Measurements from ENCODE around the gene IDH1.

- TF ChIP-seq CTCF (conservative IDR thresholded peaks at IDR 0.05; ENCODE audit: low read length), result no peak
- no peak for TF ChIP-seq EZH2phosphoT487 (IDR thresholded peaks at IDR 0.05; ENCODE audit: borderline replicate concordance, low read depth, low read length)
Measured at GRCh38 chr2:208210688-208211451, 44.0 kb downstream of the IDH1 start.
